SIG-M5 (cell line): Measurements from ENCODE around the gene LTK.

ENCODE experiments used
- DNase-seq: peaks from one replicate; lab custom pipeline; 2025; lab: John Stamatoyannopoulos, UW

Gene LTK

GRCh38 chr15:41530363-41530956 is 16.8 kb upstream of the LTK start:
- DNase-seq: no peak

- DNase-seq: no peak
These were observed 9.5 kb upstream of the LTK start for GRCh38 chr15:41523097-41523496.

- DNase-seq: no peak
These were observed 8.0 kb upstream of the LTK start for GRCh38 chr15:41521614-41522013.

GRCh38 chr15:41520636-41521035 is 7.0 kb upstream of the LTK start:
- no peak for DNase-seq

DNA sequence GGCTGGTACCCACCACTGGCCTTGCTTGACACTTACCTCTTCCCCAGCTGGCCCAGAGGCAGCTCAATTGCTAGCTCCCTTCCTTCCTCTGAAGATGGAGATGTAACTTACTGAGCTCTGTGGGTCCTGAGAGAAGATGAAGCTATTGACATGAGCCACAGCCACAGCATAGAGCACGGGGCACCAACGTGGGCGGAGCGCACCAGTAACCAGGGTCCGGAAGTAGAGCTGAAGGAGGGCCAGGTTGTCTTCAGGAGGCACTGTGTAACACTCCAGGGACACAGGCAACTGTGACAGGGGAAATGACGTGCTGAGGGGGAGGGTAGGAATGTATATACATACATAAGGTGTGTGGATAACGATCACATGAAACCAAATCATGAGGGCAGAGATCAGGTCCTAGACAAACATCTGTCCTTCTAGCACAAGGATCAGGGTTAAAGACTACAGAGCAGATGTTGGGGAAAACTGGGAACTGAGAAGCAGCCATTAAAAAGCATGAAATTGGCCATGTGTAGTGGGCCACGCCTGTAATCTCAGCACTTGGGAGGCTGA is 4.3 kb upstream of the LTK start:
- no peak for DNase-seq

- DNase-seq: no peak
These were observed 604 bp downstream of the LTK start for GRCh38 chr15:41512940-41513505.

DNA sequence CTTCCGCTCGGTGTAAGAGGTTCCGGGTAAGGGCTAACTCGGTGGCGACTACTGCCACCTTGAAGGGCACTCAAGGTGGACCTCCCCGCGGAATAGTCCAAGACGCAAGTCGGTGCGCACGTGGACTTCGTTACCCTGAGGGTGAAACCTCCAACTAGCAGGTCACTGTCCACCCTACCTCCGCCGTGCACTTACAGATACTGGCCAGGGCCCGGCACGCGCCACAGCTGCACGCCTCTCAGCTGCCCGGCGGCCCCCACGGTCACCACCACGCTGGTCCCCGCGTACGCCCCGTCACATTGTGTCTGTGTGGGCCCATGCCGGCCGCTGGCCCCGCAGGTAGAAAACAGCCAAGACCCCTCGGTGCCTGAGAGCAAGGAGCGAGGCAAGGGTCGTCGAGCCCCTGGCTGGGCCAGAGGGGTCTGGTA is 1.1 kb downstream of the LTK start:
- no peak for DNase-seq

- no peak for DNase-seq
These were observed 1.7 kb downstream of the LTK start for GRCh38 chr15:41511899-41512369.

DNA sequence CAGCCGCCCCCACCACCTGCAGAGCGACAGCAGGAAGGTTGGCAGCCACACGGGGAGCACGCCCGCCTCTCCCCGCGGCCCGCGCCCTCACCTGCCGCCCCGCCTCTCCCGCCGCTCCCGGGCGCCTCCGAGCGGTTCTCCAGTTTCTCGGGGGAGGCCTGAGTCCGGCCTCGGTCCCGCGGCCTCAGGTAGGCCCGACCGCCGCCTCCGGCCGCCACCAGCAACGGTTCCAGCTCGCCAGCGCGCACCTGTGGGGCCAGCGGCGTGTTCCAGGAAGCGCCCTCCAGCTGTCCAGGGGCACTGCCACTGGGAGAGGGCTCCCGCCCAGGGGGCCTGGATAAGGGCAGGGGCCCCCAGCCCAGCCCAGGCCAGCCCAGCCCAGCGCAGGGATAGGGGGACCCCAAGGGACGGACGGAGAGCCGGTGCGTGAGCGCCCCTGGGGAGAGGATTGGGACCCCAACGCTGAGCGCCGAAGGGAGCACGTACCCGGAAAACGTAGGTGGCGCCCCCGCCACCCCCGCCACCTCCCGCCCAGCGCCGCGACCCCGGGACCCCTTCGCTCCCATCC is 2.2 kb downstream of the LTK start:
- DNase-seq: no peak

GRCh38 chr15:41510728-41511127 is 2.9 kb downstream of the LTK start:
- no peak for DNase-seq

- DNase-seq: no peak
These were observed 5.8 kb downstream of the LTK start for GRCh38 chr15:41507820-41508290.

DNA sequence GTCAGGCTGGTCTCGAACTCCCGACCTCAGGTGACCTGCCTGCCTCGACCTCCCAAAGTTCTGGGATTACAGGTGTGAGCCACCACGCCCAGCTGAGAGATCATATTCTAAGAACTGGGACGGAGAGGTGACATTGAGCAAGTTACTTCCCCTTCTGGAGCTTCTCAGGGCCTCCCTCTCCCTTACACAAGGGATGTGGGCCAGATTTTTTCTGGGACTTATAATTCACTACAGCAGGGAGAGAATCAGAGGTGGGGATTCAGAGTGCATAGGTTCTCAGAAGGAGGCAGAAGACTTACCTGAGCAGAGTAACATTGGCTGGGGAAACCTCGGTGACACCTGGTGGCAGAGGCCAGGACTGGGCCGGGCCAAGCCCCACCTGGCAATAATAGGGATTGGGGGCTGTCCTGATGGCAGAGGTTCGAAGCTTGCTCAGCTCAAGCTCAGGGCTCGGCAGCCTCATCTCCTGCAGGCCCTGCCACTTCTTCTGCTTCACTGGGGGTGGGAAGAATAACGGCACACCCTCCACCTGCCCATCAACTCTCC is 6.8 kb downstream of the LTK start:
- no peak for DNase-seq

DNA sequence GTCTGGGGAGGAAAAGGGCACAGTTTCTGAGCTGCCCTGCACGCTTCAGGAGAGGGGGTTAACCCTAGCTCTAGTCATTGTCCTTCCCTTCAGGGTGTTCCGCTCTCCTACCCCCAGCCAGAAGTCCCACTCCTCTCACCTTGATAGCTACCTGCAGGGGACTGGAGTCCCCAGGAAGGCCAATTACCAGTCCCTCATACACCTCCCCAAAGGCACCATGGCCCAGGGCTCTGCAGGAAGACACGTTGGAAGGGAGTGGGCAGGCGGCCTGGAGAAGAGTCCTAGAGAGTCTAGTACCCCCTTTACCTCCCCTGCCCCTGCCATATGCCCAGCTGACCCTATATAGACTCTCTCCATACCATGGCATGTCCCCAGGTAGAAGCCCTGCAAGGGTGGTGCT is 7.9 kb downstream of the LTK start:
- DNase-seq: no peak

DNA sequence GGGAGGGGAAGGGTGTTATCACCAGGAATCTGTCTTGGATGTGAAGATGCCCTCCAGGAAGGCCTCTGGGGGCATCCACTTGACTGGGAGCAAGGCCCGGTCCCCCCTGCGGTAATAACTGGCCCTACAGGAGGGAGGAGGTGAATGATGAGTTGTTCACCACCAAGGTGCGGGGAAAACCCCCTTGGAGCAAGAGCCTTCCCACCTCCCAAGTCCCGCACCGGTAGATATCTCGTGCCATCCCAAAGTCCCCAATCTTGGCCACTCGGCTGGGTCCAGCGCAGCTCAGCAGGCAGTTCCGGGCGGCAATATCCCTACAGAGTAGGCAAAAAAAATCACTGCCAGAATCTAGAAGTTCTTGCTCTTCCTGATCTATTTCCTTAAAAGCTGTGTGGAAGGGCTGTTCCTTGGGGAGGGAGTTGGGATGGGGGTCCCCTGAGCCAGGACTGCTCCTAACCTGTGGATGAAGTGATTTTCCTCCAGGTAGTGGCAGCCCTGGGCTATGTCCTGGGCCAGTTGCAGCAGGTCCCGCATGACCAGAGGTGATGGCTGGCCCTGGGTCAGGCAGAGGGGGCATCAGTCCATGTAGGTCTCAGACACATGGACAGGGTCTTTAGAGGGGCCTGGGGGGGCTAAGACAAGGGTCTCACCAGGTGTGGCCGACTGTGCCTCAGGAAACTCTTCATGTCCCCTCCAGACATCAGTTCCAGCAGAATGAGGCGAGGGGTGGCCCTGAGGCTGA is 8.7 kb downstream of the LTK start:
- DNase-seq: no peak

DNA sequence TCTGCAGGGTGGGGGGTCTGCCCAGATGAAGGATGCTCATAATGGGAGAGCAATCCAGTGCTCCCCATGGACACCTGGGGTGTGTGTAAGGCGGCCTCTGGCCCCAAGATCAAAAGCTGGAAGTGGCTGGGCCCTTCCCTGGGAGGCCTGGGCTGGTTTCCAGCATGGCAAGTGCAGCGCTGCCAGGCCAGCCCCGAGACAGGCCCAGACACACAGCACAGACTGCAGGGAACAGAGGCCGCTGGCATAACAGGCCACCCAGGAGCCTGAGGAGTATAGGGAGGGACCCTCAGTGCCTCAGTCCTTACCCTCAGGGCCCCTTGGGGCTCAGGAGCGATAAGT is 10.0 kb downstream of the LTK start:
- no peak for DNase-seq

DNA sequence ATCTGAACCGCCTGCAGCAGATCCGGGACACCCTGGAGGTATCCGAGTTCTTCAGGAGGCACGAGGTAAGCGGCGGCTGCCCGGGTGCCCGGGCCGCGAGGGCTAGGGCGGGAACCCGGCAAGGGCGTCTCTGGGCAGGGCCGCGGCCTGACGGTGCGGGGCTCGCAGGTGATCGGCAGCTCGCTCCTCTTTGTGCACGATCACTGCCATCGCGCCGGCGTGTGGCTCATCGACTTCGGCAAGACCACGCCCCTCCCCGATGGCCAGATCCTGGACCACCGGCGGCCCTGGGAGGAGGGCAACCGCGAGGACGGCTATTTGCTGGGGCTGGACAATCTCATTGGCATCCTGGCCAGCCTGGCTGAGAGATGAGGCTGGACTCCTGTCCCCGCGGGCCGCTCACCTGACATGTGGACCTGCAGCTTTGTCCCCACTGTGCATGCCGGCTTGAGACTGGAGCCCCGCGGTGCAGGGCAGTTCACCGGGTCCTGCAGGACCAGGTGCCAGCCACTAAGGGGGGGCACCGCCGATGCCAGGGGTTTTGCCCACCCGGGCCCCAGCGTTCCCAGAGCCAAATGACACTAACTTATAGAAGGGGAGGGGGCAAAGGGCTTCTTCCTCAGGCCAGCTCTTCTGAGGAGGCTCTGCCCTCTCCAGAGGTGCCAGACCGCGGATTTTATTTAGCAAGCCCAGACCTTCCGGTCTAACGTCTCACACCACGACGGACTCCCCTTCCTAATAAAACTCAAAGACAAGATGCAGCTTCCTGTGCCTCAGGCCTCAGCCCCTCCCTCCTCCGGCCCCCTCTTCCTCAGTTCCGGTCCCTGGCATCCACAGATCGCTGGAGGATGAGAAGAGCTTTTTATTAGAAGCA is 10.6 kb downstream of the LTK start:
- no peak for DNase-seq

- no peak for DNase-seq
These were observed 11.5 kb downstream of the LTK start for GRCh38 chr15:41501931-41502794.

DNA sequence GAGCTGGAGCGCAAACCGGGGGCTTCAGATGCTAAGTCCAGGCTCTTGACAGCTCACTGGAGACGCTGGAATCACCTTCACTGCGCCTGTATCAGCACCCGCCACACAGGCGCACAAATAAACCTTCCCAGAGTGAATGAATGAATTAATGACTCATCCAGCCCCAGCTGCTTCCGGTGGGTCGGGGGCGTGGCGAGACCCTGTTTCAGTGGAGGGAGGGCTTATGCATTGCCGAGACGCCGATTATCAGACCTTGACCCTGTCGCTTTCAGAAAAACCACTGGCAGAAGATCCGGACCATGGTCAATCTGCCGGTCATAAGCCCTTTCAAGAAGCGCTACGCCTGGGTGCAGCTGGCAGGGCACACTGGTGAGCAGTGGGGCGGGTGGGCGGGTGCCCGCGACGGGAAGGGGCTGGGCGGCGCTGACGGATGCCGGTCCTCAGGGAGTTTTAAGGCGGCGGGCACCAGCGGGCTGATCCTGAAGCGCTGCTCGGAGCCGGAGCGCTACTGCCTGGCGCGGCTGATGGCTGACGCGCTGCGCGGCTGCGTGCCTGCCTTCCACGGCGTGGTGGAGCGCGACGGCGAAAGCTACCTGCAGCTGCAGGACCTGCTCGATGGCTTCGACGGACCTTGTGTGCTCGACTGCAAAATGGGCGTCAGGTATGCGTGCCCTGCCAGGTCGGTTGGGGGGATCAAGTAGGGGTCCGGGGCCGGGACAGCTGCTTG is 12.3 kb downstream of the LTK start:
- no peak for DNase-seq

- no peak for DNase-seq
These were observed 14.3 kb downstream of the LTK start for GRCh38 chr15:41499109-41499851.
